Umbilical cord (tissue), 1 donor: Measurements from ENCODE around the gene GDF7. TPM values are rescaled to one million over a fixed set of nuclear protein-coding genes. Genes with fewer than 3 reads are reported as not detected.

Source experiments
- total RNA-seq: library from RNA; depleted of rRNA; stranded (reverse); fragments of >200 nt; gene quantifications from one replicate; pipeline ENCODE4 v1.2.3, GENCODE V29; 2014; ENCODE audit warnings: low replicate concordance; ENCODE audit not compliant: insufficient read depth

Gene GDF7
- total RNA-seq, 1 donor from 2014 or later = 11.8 TPM

Other genes with a start within 250 kb of the GDF7 start
- gene RHOB, start 220.1 kb upstream of the GDF7 start, total RNA-seq = 449 TPM
- 18.5 TPM for gene HS1BP3, start 16.0 kb upstream of the GDF7 start, total RNA-seq
- 43.6 TPM for gene LDAH, start 156.0 kb downstream of the GDF7 start, total RNA-seq